ENCODE measurements around the gene ELFN1. TPM values are rescaled to one million over a fixed set of nuclear protein-coding genes. Genes with fewer than 3 reads are reported as not detected.
"Not testable (repeated sequence)": the region's sequence is repeated elsewhere in the genome, so short reads cannot be mapped to it uniquely, and the experiment has no call there.

The ELFN1 gene
- total RNA-seq, 1 experiment from 2014 or later = 0.11 TPM

DNA sequence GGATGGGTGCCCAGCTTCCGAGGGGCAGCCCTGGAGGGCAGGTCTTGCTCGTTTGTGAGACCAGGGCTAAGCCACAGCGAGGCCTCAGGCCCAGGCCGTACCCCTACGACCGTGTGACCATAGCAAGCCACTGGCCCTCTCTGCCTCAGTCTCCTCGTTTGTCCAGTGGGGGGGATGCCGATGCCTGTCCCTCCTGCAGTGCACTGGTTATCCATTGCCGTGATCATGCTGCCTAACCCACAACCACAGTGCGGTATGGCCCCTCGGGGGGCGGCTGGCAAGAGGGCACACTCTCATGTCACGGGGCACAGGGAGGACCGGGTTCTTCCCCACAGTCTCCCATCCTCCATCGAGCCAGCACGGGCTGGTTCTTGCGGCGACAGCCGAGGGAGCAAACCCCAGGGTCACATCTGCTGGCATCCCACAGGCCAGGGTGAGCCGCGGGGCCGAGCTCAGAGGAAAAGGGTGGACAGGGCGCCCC lies 80.5 kb downstream of the ELFN1 start:
- in situ Hi-C loops (cut with HindIII; ENCODE audit: low pct_unique_long_range_greater_than_20kb, low sequenced_read_pairs) = no loop called here
- DNase-seq (ENCODE audit: low read depth, low spot score) = no peak

DNA sequence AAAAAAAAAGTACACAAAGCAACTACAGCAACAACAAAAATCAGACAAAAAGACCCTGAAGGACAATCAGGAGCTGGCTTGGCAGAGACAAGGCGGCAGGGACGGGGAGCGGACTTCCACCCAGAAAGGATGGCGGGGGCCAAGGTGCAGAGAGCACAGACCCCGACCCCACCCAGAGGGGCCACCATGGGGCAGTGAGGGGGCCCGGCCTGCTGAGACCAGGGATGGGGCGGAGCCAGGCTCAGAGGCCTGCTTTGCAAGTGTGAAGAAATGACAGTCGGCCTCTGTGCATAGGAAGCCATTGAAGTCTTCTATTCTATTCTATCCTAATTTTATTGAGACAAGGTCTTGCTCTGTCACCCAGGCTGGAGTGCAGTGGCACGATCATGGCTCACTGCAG lies 82.0 kb downstream of the ELFN1 start:
- in situ Hi-C loops (cut with HindIII; ENCODE audit: low pct_unique_long_range_greater_than_20kb, low sequenced_read_pairs) = no loop called here
- no peak for DNase-seq (ENCODE audit: low read depth, low spot score)

DNA sequence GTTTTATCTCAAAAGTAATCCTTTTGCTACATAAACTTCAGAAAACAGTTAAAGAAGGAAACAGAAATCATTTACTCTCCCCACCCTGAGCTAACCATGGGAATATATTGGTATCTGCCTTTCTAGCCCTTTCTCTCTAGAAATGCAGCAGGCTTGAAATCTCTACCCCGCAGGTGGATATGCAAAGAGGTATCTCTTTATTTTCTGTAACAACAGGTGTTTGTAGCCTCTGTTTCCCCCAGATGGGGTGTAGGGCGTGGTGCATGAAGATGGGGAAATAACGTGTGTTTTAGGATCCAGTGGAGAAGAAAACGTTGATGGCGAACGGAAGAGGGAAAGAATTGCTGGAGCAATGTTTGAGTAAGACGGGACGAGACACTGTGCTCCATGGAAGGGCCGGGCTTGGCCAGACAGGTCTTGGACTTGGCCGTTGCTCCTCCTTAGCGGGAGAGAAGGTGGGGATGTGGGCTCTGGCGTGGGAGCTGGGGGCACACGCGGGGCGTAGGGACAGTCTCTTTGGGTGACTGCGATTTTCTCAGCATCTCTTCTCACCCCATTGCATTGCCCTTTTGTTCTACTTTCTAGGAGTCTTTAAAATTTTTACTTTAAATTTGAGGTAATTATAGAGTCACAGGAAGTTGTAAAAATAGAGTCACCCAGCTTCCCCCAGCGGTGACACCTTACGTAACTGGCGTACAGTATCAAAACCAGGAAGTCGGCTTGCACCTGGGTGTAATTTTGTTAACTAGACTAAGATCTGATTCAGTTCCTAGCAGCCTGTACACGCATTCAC lies 82.9 kb downstream of the ELFN1 start:
- in situ Hi-C loops (cut with HindIII; ENCODE audit: low pct_unique_long_range_greater_than_20kb, low sequenced_read_pairs) = no loop called here
- no peak for DNase-seq (ENCODE audit: low read depth, low spot score)

DNA sequence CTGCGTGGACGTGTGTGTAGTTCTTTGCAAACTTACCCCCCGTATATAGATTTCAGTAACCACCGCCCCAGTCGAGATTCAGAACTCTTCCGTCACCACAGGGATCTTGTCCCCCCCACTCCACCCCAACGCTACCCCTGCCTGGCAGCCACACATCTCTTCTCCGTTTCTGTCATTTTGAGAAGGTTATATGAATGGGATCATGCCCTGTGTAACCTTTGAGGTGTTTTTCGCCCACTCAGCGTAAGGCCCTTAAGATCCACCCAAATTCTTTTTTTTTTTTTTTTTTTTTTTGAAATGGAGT lies 83.4 kb downstream of the ELFN1 start:
- in situ Hi-C loops (cut with HindIII; ENCODE audit: low pct_unique_long_range_greater_than_20kb, low sequenced_read_pairs) = no loop called here

DNA sequence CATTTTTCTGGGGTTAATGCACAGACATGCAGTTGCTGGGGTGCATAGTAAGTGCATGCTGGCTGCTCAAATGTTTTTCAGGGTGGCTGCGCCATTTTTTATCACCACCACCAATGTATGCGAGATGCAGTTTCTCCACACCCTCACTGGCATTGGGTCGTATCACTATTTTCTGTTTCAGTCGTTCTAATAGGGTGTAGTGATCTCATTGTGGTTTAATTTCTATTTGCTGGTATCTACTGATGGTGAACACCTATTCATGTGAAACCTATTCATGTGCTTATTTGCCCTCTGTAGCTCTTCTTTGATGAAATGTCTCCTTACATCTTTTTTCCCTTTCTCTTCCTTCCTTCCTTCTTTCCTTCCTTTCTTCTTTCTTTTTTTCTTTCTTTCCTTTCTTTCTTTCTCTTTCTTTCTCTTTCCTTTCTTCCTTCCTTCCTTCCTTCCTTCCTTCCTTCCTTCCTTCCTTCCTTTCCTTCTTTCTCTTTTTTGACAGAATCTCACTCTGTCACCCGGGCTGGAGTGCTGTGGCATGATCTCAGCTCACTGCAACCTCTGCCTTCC lies 84.3 kb downstream of the ELFN1 start:
- no peak for DNase-seq (ENCODE audit: low read depth, low spot score)
- in situ Hi-C loops (cut with HindIII; ENCODE audit: low pct_unique_long_range_greater_than_20kb, low sequenced_read_pairs) = no loop called here

More for the DNA sequence above, 83.4 kb downstream of the ELFN1 start:
- no peak for DNase-seq (ENCODE audit: low read depth, low spot score)

DNA sequence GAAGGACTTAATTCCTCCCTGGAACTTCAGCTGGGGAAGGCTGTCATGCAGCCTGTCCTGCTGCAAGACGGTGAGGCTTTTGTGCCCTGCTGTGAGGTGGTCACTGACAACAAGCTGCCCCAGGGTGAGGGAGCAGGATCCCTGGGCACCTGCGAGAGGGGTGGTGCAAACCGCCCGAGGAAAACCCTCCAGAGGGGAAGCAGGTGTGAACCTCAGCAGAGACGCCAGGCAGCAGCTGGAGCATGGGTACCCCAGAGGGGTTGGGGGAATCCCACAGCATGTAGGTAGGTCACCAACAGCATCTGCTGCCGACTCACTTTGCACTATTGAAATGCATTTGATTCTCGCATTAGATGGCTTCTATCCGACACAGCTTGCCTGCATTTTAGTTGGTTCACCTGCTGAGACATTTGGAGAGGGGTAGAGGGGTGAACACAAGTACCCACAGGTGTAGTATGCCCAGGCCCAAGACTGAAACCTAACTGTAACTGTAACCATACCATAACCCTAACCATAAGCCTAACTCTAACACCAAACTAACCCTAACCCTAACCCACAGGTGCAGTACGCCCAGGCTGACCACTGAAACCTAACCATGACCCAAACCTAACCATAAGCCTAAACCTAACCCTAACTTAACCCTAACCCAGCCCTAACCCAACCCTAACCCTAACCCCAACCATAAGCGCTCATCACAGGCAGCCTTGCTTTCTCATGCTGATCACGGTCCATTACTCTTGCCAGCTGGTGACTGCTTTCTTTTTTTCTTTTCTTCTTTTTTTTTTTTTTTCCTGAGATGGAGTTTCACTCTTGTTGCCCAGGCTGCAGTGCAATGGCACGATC lies 85.9 kb downstream of the ELFN1 start:
- in situ Hi-C loops (cut with HindIII; ENCODE audit: low pct_unique_long_range_greater_than_20kb, low sequenced_read_pairs) = no loop called here
- DNase-seq (ENCODE audit: low read depth, low spot score) = no peak

DNA sequence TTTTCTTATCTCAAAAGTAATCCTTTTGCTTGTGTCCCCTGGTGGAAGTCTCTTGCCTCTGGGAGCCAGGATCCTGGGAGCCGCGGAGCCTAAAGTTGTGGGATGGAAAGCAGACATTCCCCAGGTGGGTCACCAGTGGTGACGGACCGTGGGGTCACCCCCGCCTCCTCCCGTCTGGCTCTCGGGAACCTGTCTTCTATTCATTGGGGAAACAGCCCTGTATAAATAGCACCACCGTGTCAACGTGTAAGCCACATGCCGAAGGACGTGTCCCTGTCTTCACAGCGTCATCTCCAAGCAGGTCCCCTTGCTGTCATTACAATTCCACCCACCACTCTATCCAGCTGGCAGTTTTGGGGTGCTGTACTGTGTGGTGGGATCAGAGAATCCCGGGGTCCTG lies 87.5 kb downstream of the ELFN1 start:
- DNase-seq (ENCODE audit: low read depth, low spot score) = no peak
- in situ Hi-C loops (cut with HindIII; ENCODE audit: low pct_unique_long_range_greater_than_20kb, low sequenced_read_pairs) = no loop called here

DNA sequence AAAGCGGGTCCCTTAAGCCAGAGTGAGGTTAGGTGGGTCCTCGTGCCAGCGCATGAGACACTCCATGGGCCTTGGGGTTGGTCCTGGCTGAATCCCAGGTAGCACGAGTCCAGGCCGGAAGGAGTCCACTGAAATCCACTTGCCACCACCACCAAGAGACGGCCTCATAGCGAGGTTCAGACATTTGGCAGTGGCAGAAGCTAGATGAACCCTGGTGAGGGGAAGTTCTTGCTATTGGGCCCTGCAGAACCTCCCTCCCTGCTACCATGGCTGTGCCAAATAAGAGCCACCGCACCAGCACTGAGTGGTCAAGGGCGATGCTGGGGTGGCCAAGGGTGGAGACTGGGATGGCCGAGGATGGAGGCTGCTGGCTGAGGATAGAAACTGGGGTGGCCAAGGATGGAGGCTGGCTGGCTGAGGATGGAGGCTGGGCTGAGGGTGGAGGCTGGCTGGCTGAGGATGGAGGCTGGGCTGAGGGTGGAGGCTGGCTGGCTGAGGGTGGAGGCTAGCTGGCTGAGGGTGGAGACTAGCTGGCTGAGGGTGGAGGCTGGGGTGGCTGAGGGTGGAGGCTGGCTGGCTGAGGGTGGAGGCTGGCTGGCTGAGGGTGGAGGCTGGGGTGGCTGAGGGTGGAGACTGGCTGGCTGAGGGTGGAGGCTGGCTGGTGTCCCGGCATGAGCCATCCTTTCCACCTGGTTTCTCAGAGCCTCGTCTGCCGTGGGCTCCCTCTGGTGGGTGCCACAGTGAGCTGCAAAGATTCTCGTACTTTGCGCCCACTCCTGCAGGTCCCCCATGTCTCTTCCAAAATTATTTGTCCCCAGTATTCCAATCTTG lies 88.2 kb downstream of the ELFN1 start:
- in situ Hi-C loops (cut with HindIII; ENCODE audit: low pct_unique_long_range_greater_than_20kb, low sequenced_read_pairs) = no loop called here
- DNase-seq (ENCODE audit: low read depth, low spot score) = peak; percentile 70

DNA sequence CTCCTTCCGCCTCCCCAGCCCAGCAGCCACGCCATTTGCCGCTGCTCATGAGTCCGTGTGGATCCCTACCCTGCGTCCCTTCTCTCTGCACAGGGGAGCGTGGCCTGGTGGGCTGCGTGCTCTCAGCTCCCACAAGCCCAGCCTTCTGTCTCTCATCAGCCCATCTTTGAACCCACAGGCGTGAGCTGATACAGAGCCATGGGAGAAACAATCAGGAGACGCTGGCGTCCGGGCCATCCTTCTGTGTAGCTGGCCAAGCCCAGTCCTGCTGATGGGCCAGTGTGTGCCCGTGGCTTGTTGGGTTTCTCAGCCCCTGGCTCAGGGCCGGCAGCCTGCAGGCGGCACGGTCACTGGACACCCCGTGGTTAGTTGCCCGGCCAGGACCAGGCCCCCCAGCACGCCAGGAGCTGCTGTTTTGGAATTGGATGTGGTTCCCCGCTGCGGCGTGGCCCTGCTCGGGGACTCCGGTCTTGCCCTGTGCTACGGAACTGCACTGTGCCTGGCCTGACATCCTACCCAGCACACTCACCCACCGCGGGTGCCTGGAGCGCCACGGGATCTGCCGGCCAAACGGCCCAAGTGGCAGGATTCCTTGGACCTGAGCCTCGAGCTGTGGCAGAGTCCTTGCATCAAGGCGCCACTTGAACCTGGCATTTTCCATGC lies 88.9 kb downstream of the ELFN1 start:
- no peak for DNase-seq (ENCODE audit: low read depth, low spot score)
- in situ Hi-C loops (cut with HindIII; ENCODE audit: low pct_unique_long_range_greater_than_20kb, low sequenced_read_pairs) = no loop called here

DNA sequence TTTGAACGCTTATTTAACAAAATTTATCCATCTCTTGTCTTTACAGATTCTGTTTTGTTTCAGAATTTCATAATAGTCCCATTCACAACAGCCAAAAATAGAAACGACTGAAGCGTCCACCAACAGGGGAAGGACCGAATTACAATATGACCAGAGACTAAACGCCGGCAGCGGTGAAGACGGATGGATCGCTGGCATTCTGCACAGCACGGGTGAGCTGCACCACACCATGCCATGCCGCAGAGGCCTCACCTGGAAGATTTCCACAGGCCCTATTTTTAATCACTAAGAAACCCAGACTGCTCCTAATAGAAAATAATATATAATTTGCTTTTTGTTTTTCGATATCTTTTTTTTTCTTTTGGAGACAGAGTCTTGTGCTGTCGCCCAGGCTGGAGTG lies 91.0 kb downstream of the ELFN1 start:
- in situ Hi-C loops (cut with HindIII; ENCODE audit: low pct_unique_long_range_greater_than_20kb, low sequenced_read_pairs) = no loop called here
- peak; percentile 45 for DNase-seq (ENCODE audit: low read depth, low spot score)

DNA sequence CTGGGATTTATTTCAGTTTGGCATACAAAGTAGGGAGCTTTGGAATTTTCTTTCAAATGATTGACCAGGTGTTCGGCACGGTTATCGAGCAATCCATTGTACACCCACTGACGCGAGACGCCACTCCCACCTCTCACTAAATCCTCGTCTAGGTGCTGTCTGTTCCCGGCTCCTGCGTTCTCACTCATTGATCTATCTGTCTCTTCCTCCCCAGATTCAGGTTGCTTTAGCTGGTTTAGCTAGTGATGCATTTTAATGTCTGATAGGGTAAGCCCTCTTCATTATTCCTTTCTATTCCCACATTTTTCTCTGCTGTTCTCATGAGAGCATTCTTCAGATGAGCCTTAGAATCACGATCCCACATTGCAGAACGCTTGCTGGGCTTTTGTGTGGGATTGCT lies 91.7 kb downstream of the ELFN1 start:
- in situ Hi-C loops (cut with HindIII; ENCODE audit: low pct_unique_long_range_greater_than_20kb, low sequenced_read_pairs) = no loop called here
- no peak for DNase-seq (ENCODE audit: low read depth, low spot score)

DNA sequence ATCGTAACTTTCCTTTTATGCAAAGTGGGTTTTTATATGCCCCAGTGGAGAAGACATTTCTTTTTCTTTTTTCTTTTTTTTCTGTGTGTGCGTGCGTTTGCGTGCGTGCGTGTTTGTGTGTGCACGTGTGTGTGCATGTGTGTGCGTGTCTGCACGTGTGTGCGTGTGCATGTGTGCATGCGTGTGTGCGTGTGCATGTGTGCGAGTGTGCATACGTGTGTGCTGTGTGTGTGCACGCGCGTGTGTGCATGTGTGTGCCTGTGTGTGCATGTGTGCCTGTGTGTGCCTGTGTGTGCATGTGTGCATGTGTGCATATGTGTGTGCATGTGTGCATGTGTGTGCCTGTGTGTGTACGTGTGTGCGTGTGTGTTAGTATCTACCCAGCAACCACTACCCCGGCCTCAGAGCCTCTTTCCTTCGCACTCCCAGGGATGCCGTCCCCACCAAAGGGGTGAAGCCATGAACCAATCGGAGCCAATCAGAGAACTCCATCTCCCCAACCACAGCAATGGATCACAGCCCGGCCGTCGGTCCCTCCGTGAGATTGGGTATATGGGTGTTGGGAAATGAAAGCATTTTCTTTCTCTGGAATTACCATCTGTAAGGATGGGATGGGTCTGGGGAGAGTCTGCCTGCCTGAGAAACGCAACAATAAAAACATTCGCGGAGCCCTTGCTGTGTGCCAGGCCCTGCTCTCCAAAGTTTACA lies 92.3 kb downstream of the ELFN1 start:
- in situ Hi-C loops (cut with HindIII; ENCODE audit: low pct_unique_long_range_greater_than_20kb, low sequenced_read_pairs) = no loop called here
- DNase-seq (ENCODE audit: low read depth, low spot score) = no peak

DNA sequence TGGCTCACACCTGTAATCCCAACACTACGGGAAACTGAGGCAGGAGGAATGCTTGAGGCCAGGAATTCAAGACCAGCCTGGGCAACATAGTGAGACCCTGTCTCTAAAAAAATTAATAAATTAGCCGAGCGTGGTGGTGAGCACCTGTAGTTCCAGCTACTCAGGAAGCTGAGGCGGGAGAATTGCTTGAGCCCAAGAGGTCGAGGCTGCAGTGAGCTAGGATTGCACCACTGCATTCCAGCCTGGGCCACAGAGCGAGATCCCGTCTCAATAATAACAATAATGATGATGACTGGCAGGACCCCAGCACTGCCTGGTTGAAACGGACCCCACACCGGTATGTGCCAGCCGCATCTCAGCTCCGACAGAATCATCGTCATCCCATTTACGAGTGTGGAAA lies 93.0 kb downstream of the ELFN1 start:
- in situ Hi-C loops (cut with HindIII; ENCODE audit: low pct_unique_long_range_greater_than_20kb, low sequenced_read_pairs) = no loop called here
- no peak for DNase-seq (ENCODE audit: low read depth, low spot score)

DNA sequence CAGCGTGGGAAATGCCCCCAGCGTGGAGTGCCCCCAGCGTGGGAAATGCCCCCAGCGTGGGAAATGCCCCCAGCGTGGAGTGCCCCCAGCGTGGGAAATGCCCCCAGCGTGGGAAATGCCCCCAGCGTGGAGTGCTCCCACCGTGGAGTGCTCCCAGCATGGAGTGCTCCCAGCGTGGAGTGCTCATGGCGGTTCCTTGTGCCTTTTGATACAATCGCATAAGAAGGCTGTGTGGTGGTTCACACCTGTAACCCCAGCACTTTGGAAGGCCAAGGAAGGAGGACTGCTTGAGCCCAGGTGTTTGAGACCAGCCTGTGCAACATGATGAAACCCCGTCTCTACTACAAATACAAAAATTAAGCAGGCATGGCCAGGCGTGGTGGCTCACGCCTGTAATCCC lies 93.8 kb downstream of the ELFN1 start:
- DNase-seq (ENCODE audit: low read depth, low spot score); in situ Hi-C loops (cut with HindIII; ENCODE audit: low pct_unique_long_range_greater_than_20kb, low sequenced_read_pairs): not testable (repeated sequence)

DNA sequence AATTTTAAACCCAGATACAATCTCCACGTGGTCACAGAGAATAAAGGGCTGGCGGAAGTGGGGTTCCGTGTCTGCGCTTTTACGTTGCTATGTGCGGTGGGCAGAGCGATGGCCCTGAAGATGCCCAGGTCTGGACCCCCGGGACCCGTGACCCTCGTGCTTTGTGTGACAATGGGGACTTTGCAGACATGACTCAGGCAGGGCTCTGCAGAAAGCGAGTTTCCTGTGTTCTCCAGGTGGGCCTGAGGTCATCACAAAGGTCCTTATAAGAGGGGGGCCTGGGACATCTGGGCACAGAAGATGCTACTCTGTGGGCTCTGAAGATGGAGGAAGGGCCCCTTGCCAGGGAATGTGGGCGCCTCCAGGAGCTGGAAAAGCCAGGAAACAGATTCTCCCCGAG lies 95.3 kb downstream of the ELFN1 start:
- DNase-seq (ENCODE audit: low read depth, low spot score) = no peak
- in situ Hi-C loops (cut with HindIII; ENCODE audit: low pct_unique_long_range_greater_than_20kb, low sequenced_read_pairs) = no loop called here

DNA sequence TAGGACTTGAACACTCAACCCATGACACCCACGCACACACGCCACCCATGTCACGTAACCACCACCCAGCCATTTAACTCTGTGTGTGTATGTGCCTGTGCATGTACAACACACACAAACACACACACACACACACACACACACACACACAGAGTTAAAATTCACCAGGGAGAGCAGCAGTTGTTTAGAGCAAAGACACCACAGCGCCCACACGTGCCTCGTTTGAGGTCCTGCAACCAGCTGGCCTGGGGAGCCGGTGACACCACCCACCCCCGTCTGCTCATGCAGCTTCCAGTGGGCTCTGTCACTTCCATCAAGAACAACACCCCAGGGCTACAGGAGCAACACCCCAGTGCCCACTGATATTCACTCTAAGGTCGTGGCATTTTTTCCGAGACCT lies 97.4 kb downstream of the ELFN1 start:
- in situ Hi-C loops (cut with HindIII; ENCODE audit: low pct_unique_long_range_greater_than_20kb, low sequenced_read_pairs) = no loop called here
- DNase-seq (ENCODE audit: low read depth, low spot score) = peak; percentile 61

DNA sequence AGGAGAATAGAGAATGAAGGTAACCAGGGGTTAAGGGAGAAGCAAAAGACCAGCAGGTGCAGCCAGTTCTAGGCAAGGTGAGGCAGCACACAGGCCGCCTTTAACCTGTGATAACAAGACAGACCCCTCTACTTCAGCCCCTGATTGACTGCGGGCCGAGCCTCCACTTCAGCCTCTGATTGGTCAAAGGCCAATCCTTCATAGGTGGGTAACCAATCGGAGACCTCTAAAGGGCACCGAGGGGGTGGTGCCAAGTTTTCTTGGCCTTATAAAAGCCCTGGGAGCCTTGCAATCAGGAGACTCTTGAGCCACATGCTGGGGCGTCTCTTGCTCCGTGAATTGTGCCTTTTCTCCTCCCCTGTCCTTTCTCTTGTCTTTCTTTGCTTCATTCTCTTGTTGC lies 98.8 kb downstream of the ELFN1 start:
- in situ Hi-C loops (cut with HindIII; ENCODE audit: low pct_unique_long_range_greater_than_20kb, low sequenced_read_pairs) = no loop called here
- peak; percentile 31 for DNase-seq (ENCODE audit: low read depth, low spot score)

Data from SK-MEL-5 (cell line).